Left renal pelvis (tissue), 4 donors: ENCODE results near the gene ATP6V0A4. TPM values are rescaled to one million over a fixed set of nuclear protein-coding genes. Genes with fewer than 3 reads are reported as not detected.

Experiments used
- DNase-seq, 4 donors: peaks; one replicate each; pipeline ENCODE4 v3.0.0-alpha.2; 2013; ENCODE audit warnings: low read depth in 4 of 4, low spot score in 3 of 4
- polyA plus RNA-seq, 4 donors: library from polyadenylated mRNA; unstranded; fragments of 120-200 nt; gene quantifications; one replicate each; pipeline ENCODE4 v1.2.1, GENCODE V29; 2013; ENCODE audit not compliant: insufficient read length in 4 of 4

The ATP6V0A4 gene
- polyA plus RNA-seq, 4 donors, result 2.0 to 77.0 (median 67.3) TPM

GRCh38 chr7:138663725-138664710 is 134.0 kb downstream of the ATP6V0A4 start:
- DNase-seq, result peak in 2 of 4 donors; percentile 39 to 62

- DNase-seq, result no peak
Observed at GRCh38 chr7:138662991-138663320, 135.0 kb downstream of the ATP6V0A4 start.

- DNase-seq, result no peak
Observed at GRCh38 chr7:138662076-138662990, 135.7 kb downstream of the ATP6V0A4 start.

GRCh38 chr7:138661069-138661635 is 136.8 kb downstream of the ATP6V0A4 start:
- no peak for DNase-seq

- DNase-seq, result no peak
Observed at GRCh38 chr7:138658889-138659288, 139.1 kb downstream of the ATP6V0A4 start.

- no peak for DNase-seq
Observed at GRCh38 chr7:138657854-138658386, 140.1 kb downstream of the ATP6V0A4 start.

- DNase-seq, result no peak
Observed at GRCh38 chr7:138656952-138657351, 141.0 kb downstream of the ATP6V0A4 start.

Other genes starting within 250 kb of the ATP6V0A4 start
- gene SVOPL, start 96.8 kb downstream of the ATP6V0A4 start, polyA plus RNA-seq, result 1 to 10 TPM in 3 of 4 donors, under 1 TPM in 1; 0.31 to 3.8 (median 2.6) TPM
- 10 to 100 TPM in 3 of 4 donors, under 1 TPM in 1; 0.60 to 45.7 (median 40.5) TPM for gene TMEM213, start 202 bp downstream of the ATP6V0A4 start, polyA plus RNA-seq
- 10 to 100 TPM; 12.4 to 14.4 (median 13.3) TPM for gene KIAA1549, start 183.2 kb upstream of the ATP6V0A4 start, polyA plus RNA-seq
- gene ZC3HAV1L, start 237.8 kb upstream of the ATP6V0A4 start, polyA plus RNA-seq, result 10 to 100 TPM; 19.6 to 24.9 (median 21.4) TPM